GM23248 (cell line): Measurements from ENCODE around the gene MVB12B. TPM values are rescaled to one million over a fixed set of nuclear protein-coding genes. Genes with fewer than 3 reads are reported as not detected.

Experiments
- DNase-seq: peaks from one replicate; pipeline ENCODE4 v3.0.0-alpha.2; 2015
- H2AFZ ChIP-seq: fragments of 200-600 bp; sonication (generic); 2 replicates; pipeline ENCODE4 v1.6.1; 2016; ENCODE audit warnings: antibody characterized with exemption
- H3F3A ChIP-seq: fragments of 200-600 bp; sonication (generic); 2 replicates; pipeline ENCODE4 v1.6.1; 2016; ENCODE audit warnings: mild to moderate bottlenecking, antibody characterized with exemption, mixed run types; ENCODE audit not compliant: insufficient read depth
- H3K27ac ChIP-seq: fragments of 200-600 bp; sonication (generic); 2 replicates; pipeline ENCODE4 v1.5.1; 2016; ENCODE audit warnings: mild to moderate bottlenecking
- H3K27me3 ChIP-seq: fragments of 200-600 bp; sonication (generic); replicated peaks from 2 replicates; pipeline ENCODE4 v1.6.1; 2016; ENCODE audit warnings: mild to moderate bottlenecking; ENCODE audit not compliant: insufficient read depth
- H3K36me3 ChIP-seq: fragments of 200-600 bp; sonication (generic); 2 replicates; pipeline ENCODE4 v1.6.1; 2016; ENCODE audit warnings: low read depth, mild to moderate bottlenecking
- H3K4me1 ChIP-seq: fragments of 200-600 bp; sonication (generic); 2 replicates; pipeline ENCODE4 v1.6.1; 2016; ENCODE audit warnings: mild to moderate bottlenecking; ENCODE audit not compliant: insufficient read depth
- H3K4me2 ChIP-seq: fragments of 200-600 bp; sonication (generic); one replicate; pipeline ENCODE4 v1.6.1; 2016; ENCODE audit warnings: mild to moderate bottlenecking; ENCODE audit not compliant: unreplicated experiment
- H3K4me3 ChIP-seq: fragments of 200-600 bp; sonication (generic); 2 replicates; pipeline ENCODE4 v1.5.1; 2016; ENCODE audit warnings: mild to moderate bottlenecking
- H3K79me2 ChIP-seq: fragments of 200-600 bp; sonication (generic); 2 replicates; pipeline ENCODE4 v1.6.1; 2016; ENCODE audit warnings: mild to moderate bottlenecking; ENCODE audit not compliant: insufficient read depth
- H3K9ac ChIP-seq: fragments of 200-600 bp; sonication (generic); 2 replicates; pipeline ENCODE4 v1.6.1; 2016; ENCODE audit warnings: mild to moderate bottlenecking
- H3K9me2 ChIP-seq: fragments of 200-600 bp; sonication (generic); 2 replicates; pipeline ENCODE4 v1.6.1; 2016; ENCODE audit warnings: mixed run types, mild to moderate bottlenecking, moderate library complexity; ENCODE audit not compliant: insufficient read depth
- H3K9me3 ChIP-seq: fragments of 200-600 bp; sonication (generic); one replicate; pipeline ENCODE4 v1.6.1; 2017; ENCODE audit warnings: low read depth
- H4K20me1 ChIP-seq: fragments of 200-600 bp; sonication (generic); 2 replicates; pipeline ENCODE4 v1.6.0; 2016; ENCODE audit not compliant: insufficient read depth
- EZH2 ChIP-seq: fragments of 200-600 bp; sonication (generic); IDR thresholded peaks from 2 replicates; pipeline ENCODE4 v1.6.1; 2018; ENCODE audit warnings: antibody characterized with exemption, mild to moderate bottlenecking; ENCODE audit not compliant: insufficient read depth, poor library complexity, severe bottlenecking
- EZH2phosphoT487 ChIP-seq: fragments of 200-600 bp; sonication (generic); IDR thresholded peaks from 2 replicates; pipeline ENCODE4 v1.6.1; 2018; ENCODE audit warnings: antibody characterized with exemption, moderate library complexity, mild to moderate bottlenecking, low read depth; ENCODE audit not compliant: insufficient read depth
- WGBS, 2 experiments: methylation state at CpG; one replicate each; pipeline ENCODE4 v1.1.6; 2015 to 2017; ENCODE audit warnings: low lambda C conversion rate in 2 of 2, low coverage in 1 of 2; ENCODE audit errors: missing lambda C conversion rate in 2 of 2; 5-methylcytosine and 5-hydroxymethylcytosine counted together
- in situ Hi-C: fragments of 300-500 bp; cut with MboI; formaldehyde crosslinking; loops from 2 replicates; pipeline ENCODE4 v1.15.0; 2020
- polyA plus RNA-seq: library from polyadenylated mRNA; unstranded; fragments of >200 nt; fragmentation: Nextera tagmentation; extraction: Ambion mirVana; gene quantifications from 2 replicates; pipeline ENCODE4 v1.2.1, GENCODE V29; 2016
- total RNA-seq: library from RNA; depleted of rRNA; stranded (reverse); fragments of >200 nt; shearing (Covaris generic); gene quantifications from 2 replicates; pipeline ENCODE4 v1.2.3, GENCODE V29; 2014

MVB12B gene
- total and polyA plus RNA-seq, 2 experiments from 2014 or later = 2.4 to 5.5 TPM

DNA sequence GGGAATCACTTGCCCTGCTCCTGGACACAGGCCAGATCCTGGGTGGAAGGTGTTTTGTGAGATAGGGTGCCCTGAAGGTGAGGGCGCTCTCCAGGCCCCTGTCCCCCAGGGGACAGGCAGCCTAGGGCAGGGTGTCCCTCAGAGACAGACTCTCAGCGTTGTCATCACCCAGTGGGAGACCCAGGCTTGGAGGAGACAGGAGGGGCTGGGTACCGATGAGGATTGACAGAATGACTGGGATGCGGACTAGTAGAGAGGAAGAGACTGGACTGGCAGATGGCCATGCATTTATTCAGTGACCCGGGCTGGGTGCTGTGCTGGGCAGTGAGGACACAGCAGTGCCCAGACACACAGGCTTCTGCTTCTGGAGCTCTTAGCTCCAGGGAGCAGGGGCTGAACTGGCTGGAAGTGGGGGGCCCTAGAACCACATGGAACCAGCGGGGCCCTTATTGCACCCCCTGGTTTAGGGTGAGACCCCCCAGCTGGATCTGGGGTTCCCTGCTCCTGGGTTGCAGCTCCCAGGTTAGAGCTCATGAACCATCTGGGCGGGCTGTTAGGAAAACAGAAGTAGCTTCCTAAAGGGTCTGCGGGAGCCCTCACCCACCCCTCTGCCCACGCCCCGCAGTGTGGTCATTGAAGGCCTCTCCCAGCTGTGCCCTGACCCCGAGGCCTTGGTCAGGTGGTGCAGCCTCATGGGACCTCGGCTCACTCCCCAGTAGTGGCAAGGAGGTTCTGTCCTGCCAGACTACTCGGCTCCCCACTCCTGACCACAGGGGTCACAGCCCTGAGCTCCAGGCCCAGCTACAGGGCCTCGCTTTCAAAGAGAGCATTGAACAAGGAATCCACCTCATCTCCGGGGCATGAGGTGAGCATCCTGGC, 170.4 kb downstream of the MVB12B start:
- TF ChIP-seq EZH2 (no peak), EZH2phosphoT487 (no peak)
- in situ Hi-C loops = loop anchor here (10.0 kb wide), 1 partner anchor 192 kb away; no protein-coding TSS in a partner anchor
- no peaks in the 10 kb centered on the region for H3K36me3 ChIP-seq
- no peak overlapping the region for H2AFZ ChIP-seq
- H3K9me3 ChIP-seq = no peaks in the 10 kb centered on the region
- no peaks in the 10 kb centered on the region for H3K27me3 ChIP-seq
- H3K4me3 ChIP-seq = no peak overlapping the region
- no peak overlapping the region for H3K9ac ChIP-seq
- WGBS, 2 experiments = 78 to 85% methylated on average over 15 of the region's 15 CpGs
- no peaks in the 10 kb centered on the region for H3K79me2 ChIP-seq
- H3K4me2 ChIP-seq = no peak overlapping the region
- H3K27ac ChIP-seq = no peak overlapping the region
- H3K9me2 ChIP-seq = no peaks in the 10 kb centered on the region
- H3F3A ChIP-seq = no peaks in the 10 kb centered on the region
- H4K20me1 ChIP-seq = no peaks in the 10 kb centered on the region
- DNase-seq = no peak
- no peaks in the 10 kb centered on the region for H3K4me1 ChIP-seq

DNA sequence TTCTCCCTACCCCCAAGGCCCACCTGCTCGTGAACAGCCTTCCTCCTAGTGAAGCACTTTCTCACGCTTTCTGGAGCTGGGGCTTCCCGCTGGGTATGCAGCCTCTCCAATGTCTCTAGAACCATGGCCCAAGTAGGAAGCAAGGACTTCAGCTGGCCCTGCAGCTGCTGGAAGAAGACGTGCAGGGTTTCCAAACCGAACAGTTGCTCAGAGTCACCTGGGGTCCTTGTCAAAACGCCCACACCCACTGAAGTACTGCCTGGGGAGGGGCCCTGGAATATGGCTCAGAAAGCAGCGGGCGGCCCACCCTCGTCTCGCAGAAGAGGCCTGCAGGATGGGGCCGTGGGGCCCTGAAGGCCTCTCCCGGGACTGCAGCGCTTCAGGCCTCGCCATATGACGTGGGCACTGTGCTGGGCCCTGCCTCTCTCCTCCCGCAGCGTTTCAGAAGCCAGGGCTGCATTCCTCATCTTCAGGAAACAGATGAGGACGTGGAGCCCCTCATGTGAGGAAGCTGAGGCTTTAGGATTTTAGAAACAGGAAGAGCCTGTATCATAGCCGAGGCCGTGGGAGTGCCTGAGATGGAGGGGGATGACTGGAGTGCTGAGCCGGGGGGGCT, 171.1 kb downstream of the MVB12B start:
- H3K9me2 ChIP-seq = no peaks in the 10 kb centered on the region
- no peaks in the 10 kb centered on the region for H3K79me2 ChIP-seq
- H3K4me3 ChIP-seq = no peak overlapping the region
- TF ChIP-seq EZH2 (no peak), EZH2phosphoT487 (no peak)
- H3K9ac ChIP-seq = no peak overlapping the region
- no peak for DNase-seq
- 0 out of 2 replicates have a peak, but pooled peaks cover 1% of the 10 kb centered on the region for H3K4me1 ChIP-seq
- H3F3A ChIP-seq = no peaks in the 10 kb centered on the region
- no peaks in the 10 kb centered on the region for H3K9me3 ChIP-seq
- H4K20me1 ChIP-seq = no peaks in the 10 kb centered on the region
- 87 to 91% methylated on average over 19 to 21 of the region's 21 CpGs for WGBS, 2 experiments
- in situ Hi-C loops = loop anchor here (10.0 kb wide), 1 partner anchor 193 kb away; no protein-coding TSS in a partner anchor
- no peaks in the 10 kb centered on the region for H3K36me3 ChIP-seq
- H3K27ac ChIP-seq = no peak overlapping the region
- no peak overlapping the region for H3K4me2 ChIP-seq
- no peak overlapping the region for H2AFZ ChIP-seq
- H3K27me3 ChIP-seq = no peaks in the 10 kb centered on the region

DNA sequence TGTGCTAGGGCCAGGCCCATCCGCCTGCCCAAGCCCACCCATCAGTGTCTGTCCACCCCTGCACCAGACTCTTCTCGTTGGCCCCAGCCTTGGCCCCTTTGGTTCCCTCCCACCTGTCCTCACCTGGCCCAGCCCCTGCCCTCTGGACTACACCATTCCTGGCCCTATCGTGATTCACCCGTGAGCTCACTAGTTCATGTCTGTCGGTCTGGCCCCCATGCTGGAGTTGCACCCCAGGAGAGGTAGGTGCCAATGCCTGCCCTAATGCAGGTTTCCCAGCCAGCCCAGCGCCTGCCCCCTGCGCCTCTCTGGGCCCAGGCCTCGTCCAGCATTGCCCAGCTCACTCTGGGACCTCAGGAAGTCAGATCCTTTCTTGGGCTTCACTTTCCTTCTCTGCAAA, 171.7 kb downstream of the MVB12B start:
- Histone ChIP-seq H3K9me2 (no peaks in the 10 kb centered on the region), H3K9ac (no peak overlapping the region), H3K79me2 (no peaks in the 10 kb centered on the region), H2AFZ (no peak overlapping the region), H3K4me3 (no peak overlapping the region), H3K36me3 (no peaks in the 10 kb centered on the region), H3K4me2 (no peak overlapping the region), H3K9me3 (no peaks in the 10 kb centered on the region), H3F3A (no peaks in the 10 kb centered on the region), H3K4me1 (peaks cover 7% of the 10 kb centered on the region; the same call in 1 of the 2 replicates), H3K27me3 (no peaks in the 10 kb centered on the region), H4K20me1 (no peaks in the 10 kb centered on the region), H3K27ac (no peak overlapping the region)
- in situ Hi-C loops = loop anchor here (10.0 kb wide), 1 partner anchor 194 kb away; no protein-coding TSS in a partner anchor
- TF ChIP-seq EZH2 = no peak
- TF ChIP-seq EZH2phosphoT487 = no peak
- DNase-seq = no peak
- WGBS, 2 experiments = 70 to 72% methylated on average over 8 of the region's 8 CpGs

DNA sequence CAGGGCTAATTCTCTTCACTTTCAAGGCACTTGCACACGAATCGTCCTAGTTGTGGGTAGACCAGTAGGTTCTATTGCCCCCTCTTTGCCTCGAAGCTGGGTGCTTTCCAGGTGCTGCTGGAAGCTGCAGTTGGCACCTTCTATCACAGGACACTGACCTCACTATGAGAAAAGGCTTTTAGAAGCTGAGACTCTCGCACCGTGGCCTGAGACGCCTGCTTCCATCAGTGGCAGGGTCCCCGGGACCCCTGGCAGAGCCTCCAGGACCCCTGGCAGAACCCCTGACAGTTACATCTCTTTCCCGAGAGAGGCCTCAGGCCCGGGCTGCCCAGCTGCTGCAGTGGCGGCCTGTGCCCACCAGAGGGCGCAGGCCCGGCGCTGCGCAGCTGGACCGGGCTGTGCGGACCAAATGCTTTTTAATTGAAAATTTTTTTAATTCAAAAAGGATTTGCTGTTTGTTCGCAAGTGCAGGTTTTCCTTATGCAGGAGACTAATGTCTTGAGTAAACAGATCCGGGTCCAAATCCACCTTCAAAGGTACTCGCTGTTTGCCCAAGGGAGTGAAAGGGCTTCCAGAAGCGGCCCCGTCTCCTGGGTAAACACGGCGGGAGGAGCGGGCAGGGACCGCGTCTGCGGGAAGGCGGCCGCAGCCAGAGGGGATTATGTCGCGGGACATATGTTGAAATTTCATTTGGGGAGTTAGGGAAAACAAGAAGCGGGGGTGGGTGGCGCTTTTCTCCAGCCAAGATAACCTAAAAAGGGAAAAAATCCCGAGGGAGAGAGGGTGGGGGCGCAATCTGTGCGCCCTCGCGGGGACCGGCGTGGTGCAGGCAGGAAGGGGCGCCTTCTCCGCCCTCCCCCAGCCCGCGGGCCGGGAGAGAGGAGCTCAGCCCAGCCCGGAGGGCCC, 172.6 kb downstream of the MVB12B start:
- Histone ChIP-seq H3K27ac (no peak overlapping the region), H3K4me3 (peak overlapping the region; percentile 76), H3K4me2 (peak overlapping the region; percentile 96), H3K4me1 (peaks cover 10% of the 10 kb centered on the region), H3K36me3 (no peaks in the 10 kb centered on the region), H3K9me3 (no peaks in the 10 kb centered on the region), H3K27me3 (no peaks in the 10 kb centered on the region), H2AFZ (peak overlapping the region; percentile 82), H3K79me2 (no peaks in the 10 kb centered on the region), H3K9me2 (no peaks in the 10 kb centered on the region), H4K20me1 (no peaks in the 10 kb centered on the region), H3K9ac (peak overlapping the region; percentile 41), H3F3A (no peaks in the 10 kb centered on the region)
- peak; percentile 65 for DNase-seq
- in situ Hi-C loops = loop anchor here (10.0 kb wide), 1 partner anchor 194 kb away; no protein-coding TSS in a partner anchor
- WGBS, 2 experiments = 1 to 2% methylated on average over 35 to 44 of the region's 46 CpGs
- TF ChIP-seq EZH2phosphoT487 (no peak), EZH2 (no peak)
